OCI-LY7 (cell line): ENCODE results near the gene RMND5B. TPM values are rescaled to one million over a fixed set of nuclear protein-coding genes. Genes with fewer than 3 reads are reported as not detected.

Experiments used
- BruUV-seq: library from RNA; stranded (reverse); fragments of 400-500 nt; replicated peaks from 2 replicates; lab custom pipeline; 2021; lab: Mats Ljungman, UMichigan
- CTCF ChIA-PET: fragments of 300-600 bp; sonication (Branson Sonifier 250); formaldehyde crosslinking; loops from one replicate; lab custom pipeline; 2022; ENCODE audit warnings: antibody characterized with exemption; ENCODE audit not compliant: unreplicated experiment; lab: Charles Lee
- POLR2A ChIA-PET: fragments of 300-600 bp; sonication (Branson Sonifier 250); formaldehyde crosslinking; loops from one replicate; lab custom pipeline; 2022; ENCODE audit warnings: antibody characterized with exemption; lab: Charles Lee
- DNase-seq: peaks from one replicate; pipeline ENCODE4 v3.0.0-alpha.2; 2015; ENCODE audit warnings: low spot score
- H2AFZ ChIP-seq: fragments of 200-600 bp; sonication (generic), shearing (Covaris generic); 2 replicates; pipeline ENCODE4 v1.6.1; 2014; ENCODE audit warnings: mild to moderate bottlenecking, antibody characterized with exemption, low read length, moderate library complexity
- H3K27ac ChIP-seq: fragments of 200-600 bp; sonication (generic); 2 replicates; pipeline ENCODE4 v1.5.1; 2014; ENCODE audit warnings: mixed run types, low read depth, mild to moderate bottlenecking, moderate library complexity, low read length, inconsistent platforms; ENCODE audit not compliant: poor library complexity, severe bottlenecking
- H3K36me3 ChIP-seq: fragments of 200-600 bp; sonication (generic); 2 replicates; pipeline ENCODE4 v1.6.1; 2014; ENCODE audit warnings: mild to moderate bottlenecking, antibody characterized with exemption, low read length, moderate library complexity, mixed read lengths; ENCODE audit not compliant: insufficient read depth
- H3K4me1 ChIP-seq: fragments of 200-600 bp; sonication (generic); 2 replicates; pipeline ENCODE4 v1.5.1; 2014; ENCODE audit warnings: mild to moderate bottlenecking, low read length; ENCODE audit not compliant: insufficient read depth, poor library complexity, severe bottlenecking
- H3K4me2 ChIP-seq: fragments of 200-600 bp; sonication (generic); 2 replicates; pipeline ENCODE4 v1.6.1; 2014; ENCODE audit warnings: mild to moderate bottlenecking, low read length
- H3K4me3 ChIP-seq: fragments of 200-600 bp; sonication (generic); 2 replicates; pipeline ENCODE4 v1.5.1; 2014; ENCODE audit warnings: mild to moderate bottlenecking, low read depth, low read length; ENCODE audit not compliant: poor library complexity, severe bottlenecking
- H3K79me2 ChIP-seq: fragments of 200-600 bp; sonication (generic); 2 replicates; pipeline ENCODE4 v1.6.1; 2016; ENCODE audit warnings: low read depth, mild to moderate bottlenecking, low read length, moderate library complexity, mixed read lengths; ENCODE audit not compliant: insufficient read depth
- H3K9me2 ChIP-seq: fragments of 200-600 bp; sonication (generic); 2 replicates; pipeline ENCODE4 v1.6.1; 2016; ENCODE audit warnings: mild to moderate bottlenecking, low read length, mixed read lengths; ENCODE audit not compliant: insufficient read depth
- H3K9me3 ChIP-seq: fragments of 200-600 bp; sonication (generic); 2 replicates; pipeline ENCODE4 v1.6.1; 2014; ENCODE audit warnings: mild to moderate bottlenecking, mixed run types, low read length, mixed read lengths
- H4K20me1 ChIP-seq: fragments of 200-600 bp; sonication (generic); 2 replicates; pipeline ENCODE4 v1.6.1; 2014; ENCODE audit warnings: mild to moderate bottlenecking, antibody characterized with exemption, low read length, moderate library complexity, mixed read lengths; ENCODE audit not compliant: insufficient read depth
- EZH2phosphoT487 ChIP-seq: fragments of 200-600 bp; sonication (generic); IDR thresholded peaks from 2 replicates; pipeline ENCODE4 v1.6.1; 2018; ENCODE audit warnings: low read depth, borderline replicate concordance, mild to moderate bottlenecking, mixed run types, antibody characterized with exemption, low read length, moderate library complexity, mixed read lengths
- intact Hi-C: fragments of 100-400 bp; cut with micrococcal nuclease; formaldehyde crosslinking; loops from one replicate; pipeline ENCODE4 v1.10.0; 2022; ENCODE audit not compliant: unreplicated experiment
- total RNA-seq, 2 experiments: library from RNA; depleted of rRNA in 1 of 2; stranded (reverse); fragments of >200 nt in 1 of 2; shearing (Covaris generic) in 1 of 2; gene quantifications; 2 replicates each; pipeline ENCODE4 v1.2.3, GENCODE V29; 2014 to 2022
- TF ChIP-seq, protein P1 (sequence below): fragments of 200-600 bp; sonication (generic); conservative IDR thresholded peaks from 2 replicates; pipeline ENCODE4 v1.5.1; 2014; ENCODE audit warnings: mild to moderate bottlenecking, antibody characterized with exemption, low read length, moderate library complexity, mixed read lengths

The RMND5B gene
- total RNA-seq, 2 experiments from 2014 or later, result 63.2 to 68.3 TPM

- H3K4me1 ChIP-seq, result peaks cover 15% of the 10 kb centered on the region
- no peak overlapping the region for H3K27ac ChIP-seq
- H3K4me3 ChIP-seq, result no peak overlapping the region
- no peak overlapping the region for H2AFZ ChIP-seq
- no peaks in the 10 kb centered on the region for H4K20me1 ChIP-seq
- no peak overlapping the region for H3K4me2 ChIP-seq
- CTCF ChIA-PET, result interaction anchor here (1.0 kb wide), 1 partner anchor 70 kb away, joined by 3 read pairs; no protein-coding TSS in a partner anchor
- intact Hi-C loops, result no loop called here
- no TSS peak for BruUV-seq
- H3K79me2 ChIP-seq, result peaks cover 7% of the 10 kb centered on the region; the same call in 1 of the 2 replicates
- TF ChIP-seq, protein P1, sequence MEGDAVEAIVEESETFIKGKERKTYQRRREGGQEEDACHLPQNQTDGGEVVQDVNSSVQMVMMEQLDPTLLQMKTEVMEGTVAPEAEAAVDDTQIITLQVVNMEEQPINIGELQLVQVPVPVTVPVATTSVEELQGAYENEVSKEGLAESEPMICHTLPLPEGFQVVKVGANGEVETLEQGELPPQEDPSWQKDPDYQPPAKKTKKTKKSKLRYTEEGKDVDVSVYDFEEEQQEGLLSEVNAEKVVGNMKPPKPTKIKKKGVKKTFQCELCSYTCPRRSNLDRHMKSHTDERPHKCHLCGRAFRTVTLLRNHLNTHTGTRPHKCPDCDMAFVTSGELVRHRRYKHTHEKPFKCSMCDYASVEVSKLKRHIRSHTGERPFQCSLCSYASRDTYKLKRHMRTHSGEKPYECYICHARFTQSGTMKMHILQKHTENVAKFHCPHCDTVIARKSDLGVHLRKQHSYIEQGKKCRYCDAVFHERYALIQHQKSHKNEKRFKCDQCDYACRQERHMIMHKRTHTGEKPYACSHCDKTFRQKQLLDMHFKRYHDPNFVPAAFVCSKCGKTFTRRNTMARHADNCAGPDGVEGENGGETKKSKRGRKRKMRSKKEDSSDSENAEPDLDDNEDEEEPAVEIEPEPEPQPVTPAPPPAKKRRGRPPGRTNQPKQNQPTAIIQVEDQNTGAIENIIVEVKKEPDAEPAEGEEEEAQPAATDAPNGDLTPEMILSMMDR, result no peak
- TF ChIP-seq EZH2phosphoT487, result no peak
- no peaks in the 10 kb centered on the region for H3K9me2 ChIP-seq
- POLR2A ChIA-PET, result interaction anchor here (0.6 to 1.3 kb wide), 3 partner anchors 31 to 56 kb away, joined by 3 to 6 read pairs (median 5); no protein-coding TSS in a partner anchor
- DNase-seq, result no peak
- H3K36me3 ChIP-seq, result peaks cover 96% of the 10 kb centered on the region
- no peaks in the 10 kb centered on the region for H3K9me3 ChIP-seq
Observed at GRCh38 chr5:178147406-178147805, 16.6 kb downstream of the RMND5B start.

DNA sequence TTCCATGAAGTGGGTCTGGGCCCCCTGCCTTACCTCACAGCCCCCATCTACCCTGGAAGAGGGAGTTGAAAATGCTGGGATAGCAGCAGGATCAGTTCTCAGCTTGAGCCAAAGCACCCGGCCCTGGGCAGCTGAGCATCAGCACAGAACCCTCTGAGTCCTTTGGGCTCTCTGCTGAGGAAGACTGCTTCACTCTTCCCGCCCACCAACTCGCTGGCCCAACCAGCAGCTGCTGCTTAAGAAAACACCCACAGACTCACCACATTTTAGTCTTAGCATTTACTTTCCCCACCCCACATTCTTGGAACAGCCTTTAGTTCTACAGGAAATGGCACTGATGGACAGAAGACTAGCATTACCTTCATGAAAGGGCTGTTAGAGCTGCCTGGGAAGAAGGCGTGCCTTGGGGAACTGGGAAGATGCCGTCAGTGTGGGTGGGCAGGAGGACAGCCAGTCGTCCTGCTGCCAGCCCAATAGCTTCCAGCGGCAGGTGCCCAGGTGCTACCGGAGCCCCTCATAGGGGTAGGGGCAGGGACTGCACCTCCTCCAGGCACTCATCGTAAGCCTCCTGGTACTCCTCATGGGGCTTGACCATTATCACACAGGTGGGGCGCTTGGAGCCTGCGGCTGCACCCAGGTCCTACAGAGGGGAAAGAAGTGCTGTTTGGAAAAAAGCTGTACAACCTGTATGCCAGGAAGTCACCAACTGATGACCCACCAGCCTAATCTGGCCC lies 18.6 kb downstream of the RMND5B start:
- Histone ChIP-seq H2AFZ (no peak overlapping the region), H3K36me3 (peaks cover 84% of the 10 kb centered on the region), H4K20me1 (no peaks in the 10 kb centered on the region), H3K9me3 (no peaks in the 10 kb centered on the region), H3K4me2 (no peak overlapping the region), H3K27ac (no peak overlapping the region), H3K4me1 (peaks cover 25% of the 10 kb centered on the region), H3K4me3 (no peak overlapping the region), H3K79me2 (peaks cover 18% of the 10 kb centered on the region), H3K9me2 (no peaks in the 10 kb centered on the region)
- intact Hi-C loops, result no loop called here
- no peak for DNase-seq
- TF ChIP-seq EZH2phosphoT487, result no peak
- TF ChIP-seq, protein P1, result no peak
- no TSS peak for BruUV-seq
- POLR2A ChIA-PET, result no interaction called here
- CTCF ChIA-PET, result no interaction called here
